Neuronal stem cell (in vitro differentiated cells): ENCODE results near the gene OLFML2A.

Source experiments
- DNase-seq: peaks from one replicate; pipeline ENCODE4 v3.0.0-alpha.2; 2013; ENCODE audit warnings: low spot score
- H2AFZ ChIP-seq: one replicate; pipeline ENCODE4 v1.6.1; 2013; ENCODE audit warnings: mild to moderate bottlenecking, low read length, inconsistent platforms
- H2AK5ac ChIP-seq: 2 replicates; pipeline ENCODE4 v1.6.1; 2013; ENCODE audit warnings: low read depth, mild to moderate bottlenecking, inconsistent platforms, low read length, moderate library complexity, mixed read lengths
- H2BK120ac ChIP-seq: 2 replicates; pipeline ENCODE4 v1.6.1; 2013; ENCODE audit warnings: low read depth, mild to moderate bottlenecking, inconsistent platforms, low read length, moderate library complexity, mixed read lengths
- H2BK12ac ChIP-seq: one replicate; pipeline ENCODE4 v1.6.1; 2013; ENCODE audit warnings: low read length, inconsistent platforms
- H2BK15ac ChIP-seq: 2 replicates; pipeline ENCODE4 v1.6.1; 2013; ENCODE audit warnings: mild to moderate bottlenecking, low read length, inconsistent platforms, mixed read lengths
- H2BK5ac ChIP-seq: one replicate; pipeline ENCODE4 v1.6.1; 2013; ENCODE audit warnings: inconsistent platforms, mild to moderate bottlenecking, low read length, moderate library complexity
- H3K14ac ChIP-seq: one replicate; pipeline ENCODE4 v1.6.1; 2013; ENCODE audit warnings: low read length, inconsistent platforms
- H3K18ac ChIP-seq: 2 replicates; pipeline ENCODE4 v1.6.1; 2013; ENCODE audit warnings: low read length, inconsistent platforms
- H3K23ac ChIP-seq: 2 replicates; pipeline ENCODE4 v1.6.1; 2013; ENCODE audit warnings: low read depth, mild to moderate bottlenecking, mixed read lengths, low read length, inconsistent platforms; ENCODE audit not compliant: poor library complexity
- H3K27ac ChIP-seq: replicated peaks from 3 replicates; pipeline ENCODE4 v1.5.1; 2013; ENCODE audit warnings: low read length, inconsistent platforms
- H3K27me3 ChIP-seq, 3 experiments: 2 replicates each; pipeline ENCODE4 v1.6.1; 2013; ENCODE audit warnings: low read length in 3 of 3, mild to moderate bottlenecking in 2 of 3, inconsistent platforms in 1 of 3, low read depth in 1 of 3, mixed read lengths in 1 of 3, moderate library complexity in 1 of 3; ENCODE audit not compliant: control insufficient read depth in 3 of 3, insufficient read depth in 3 of 3
- H3K36me3 ChIP-seq, 2 donors: replicated peaks in 1 of 2; 2 replicates each; pipeline ENCODE4 v1.6.1; 2013; ENCODE audit warnings: low read length in 2 of 2; ENCODE audit not compliant: control insufficient read depth in 2 of 2, insufficient read depth in 2 of 2
- H3K4ac ChIP-seq: 2 replicates; pipeline ENCODE4 v1.6.1; 2013; ENCODE audit warnings: inconsistent platforms, mild to moderate bottlenecking, low read length, moderate library complexity
- H3K4me1 ChIP-seq, 2 donors: 1 replicate in 1 of 2; 2 replicates in 1 of 2; pipeline ENCODE4 v1.6.1; 2013; ENCODE audit warnings: low read length in 2 of 2, low read depth in 1 of 2; ENCODE audit not compliant: control insufficient read depth in 2 of 2, insufficient read depth in 1 of 2
- H3K4me2 ChIP-seq: one replicate; pipeline ENCODE4 v1.6.1; 2013; ENCODE audit warnings: mild to moderate bottlenecking, low read length, inconsistent platforms; ENCODE audit not compliant: insufficient read depth, poor library complexity, severe bottlenecking
- H3K4me3 ChIP-seq, 2 donors: 2 replicates each; pipeline ENCODE4 v1.5.1; 2013; ENCODE audit warnings: low read length in 2 of 2, mild to moderate bottlenecking in 2 of 2, inconsistent platforms in 1 of 2, moderate library complexity in 1 of 2
- H3K79me1 ChIP-seq: one replicate; pipeline ENCODE4 v1.6.1; 2013; ENCODE audit warnings: low read depth, mild to moderate bottlenecking, inconsistent platforms, low read length, moderate library complexity
- H3K9ac ChIP-seq: one replicate; pipeline ENCODE4 v1.6.1; 2013; ENCODE audit warnings: mild to moderate bottlenecking, low read depth, low read length, inconsistent platforms; ENCODE audit not compliant: poor library complexity
- H3K9me3 ChIP-seq, 2 donors: replicated peaks in 1 of 2; 2 replicates each; pipeline versions ENCODE3 to v1.6.1; 2013; ENCODE audit warnings: low read length in 2 of 2, mild to moderate bottlenecking in 2 of 2, inconsistent platforms in 1 of 2, low read depth in 1 of 2, mixed read lengths in 1 of 2, moderate library complexity in 1 of 2; ENCODE audit not compliant: control insufficient read depth in 2 of 2, insufficient read depth in 1 of 2
- H4K8ac ChIP-seq: one replicate; pipeline ENCODE4 v1.6.1; 2013; ENCODE audit warnings: low read depth, mild to moderate bottlenecking, inconsistent platforms, low read length, moderate library complexity
- H4K91ac ChIP-seq: one replicate; pipeline ENCODE4 v1.6.1; 2013; ENCODE audit warnings: low read length, low read depth, mild to moderate bottlenecking, inconsistent platforms; ENCODE audit not compliant: poor library complexity
- WGBS, 2 donors: extraction: QIAGEN DNeasy Blood & Tissue Kit; methylation state at CpG; one replicate each; pipeline ENCODE4 v1.1.7; 2013; ENCODE audit warnings: missing lambda C conversion rate in 2 of 2, mixed read lengths in 1 of 2; ENCODE audit not compliant: insufficient read length in 2 of 2, insufficient replicate concordance in 1 of 2; ENCODE audit errors: extremely low coverage in 2 of 2; 5-methylcytosine and 5-hydroxymethylcytosine counted together

The OLFML2A gene

GRCh38 chr9:124863371-124863871, 86.5 kb downstream of the OLFML2A start:
- H4K91ac ChIP-seq, result no peak overlapping the region
- no peak overlapping the region for H3K23ac ChIP-seq
- H2AK5ac ChIP-seq, result no peak overlapping the region
- H3K9me3 ChIP-seq, result no peaks in the 10 kb centered on the region
- no CpG with 5 or more reads among the region's 7 CpGs for WGBS, 2 donors
- no peak overlapping the region for H2BK5ac ChIP-seq
- no peak overlapping the region for H2BK12ac ChIP-seq
- H3K18ac ChIP-seq, result no peak overlapping the region
- peaks cover 25 to 29% of the 10 kb centered on the region in 2 donors for H3K36me3 ChIP-seq
- no peak overlapping the region for H3K4me3 ChIP-seq
- H4K8ac ChIP-seq, result no peak overlapping the region
- H2BK15ac ChIP-seq, result no peak overlapping the region
- H3K27me3 ChIP-seq, result no peaks in the 10 kb centered on the region
- peaks cover 9 to 11% of the 10 kb centered on the region in 2 donors for H3K4me1 ChIP-seq
- H3K9ac ChIP-seq, result no peak overlapping the region
- no peak overlapping the region for H3K27ac ChIP-seq
- peaks cover 14% of the 10 kb centered on the region for H3K79me1 ChIP-seq
- H3K4me2 ChIP-seq, result no peak overlapping the region
- no peak overlapping the region for H3K14ac ChIP-seq
- no peak overlapping the region for H2BK120ac ChIP-seq
- H3K4ac ChIP-seq, result no peak overlapping the region
- H2AFZ ChIP-seq, result no peak overlapping the region
- DNase-seq, result no peak
